ENCODE results near the gene P2RX2. TPM values are rescaled to one million over a fixed set of nuclear protein-coding genes. Genes with fewer than 3 reads are reported as not detected.

P2RX2 gene
- total RNA-seq, 1 experiment from 2014 or later = not detected

GRCh38 chr12:132581348-132582057, 37.1 kb upstream of the P2RX2 start:
- in situ Hi-C loops (cut with HindIII; ENCODE audit: low pct_unique_long_range_greater_than_20kb, low sequenced_read_pairs) = no loop called here
- no peak for DNase-seq (ENCODE audit: low read depth, low spot score)

GRCh38 chr12:132582058-132582420, 36.5 kb upstream of the P2RX2 start:
- in situ Hi-C loops (cut with HindIII; ENCODE audit: low pct_unique_long_range_greater_than_20kb, low sequenced_read_pairs) = no loop called here
- DNase-seq (ENCODE audit: low read depth, low spot score) = no peak

- in situ Hi-C loops (cut with HindIII; ENCODE audit: low pct_unique_long_range_greater_than_20kb, low sequenced_read_pairs) = no loop called here
- no peak for DNase-seq (ENCODE audit: low read depth, low spot score)
Measured at GRCh38 chr12:132582582-132583410, 35.8 kb upstream of the P2RX2 start.

GRCh38 chr12:132583411-132583710, 35.2 kb upstream of the P2RX2 start:
- no peak for DNase-seq (ENCODE audit: low read depth, low spot score)
- in situ Hi-C loops (cut with HindIII; ENCODE audit: low pct_unique_long_range_greater_than_20kb, low sequenced_read_pairs) = no loop called here

- DNase-seq (ENCODE audit: low read depth, low spot score) = no peak
- in situ Hi-C loops (cut with HindIII; ENCODE audit: low pct_unique_long_range_greater_than_20kb, low sequenced_read_pairs) = no loop called here
Measured at GRCh38 chr12:132583736-132584135, 34.8 kb upstream of the P2RX2 start.

- DNase-seq (ENCODE audit: low read depth, low spot score) = no peak
- in situ Hi-C loops (cut with HindIII; ENCODE audit: low pct_unique_long_range_greater_than_20kb, low sequenced_read_pairs) = no loop called here
Measured at GRCh38 chr12:132584429-132584828, 34.1 kb upstream of the P2RX2 start.

GRCh38 chr12:132585177-132585576, 33.4 kb upstream of the P2RX2 start:
- DNase-seq (ENCODE audit: low read depth, low spot score) = no peak
- in situ Hi-C loops (cut with HindIII; ENCODE audit: low pct_unique_long_range_greater_than_20kb, low sequenced_read_pairs) = no loop called here

GRCh38 chr12:132586929-132587328, 31.6 kb upstream of the P2RX2 start:
- in situ Hi-C loops (cut with HindIII; ENCODE audit: low pct_unique_long_range_greater_than_20kb, low sequenced_read_pairs) = no loop called here
- no peak for DNase-seq (ENCODE audit: low read depth, low spot score)

GRCh38 chr12:132587781-132588180, 30.8 kb upstream of the P2RX2 start:
- in situ Hi-C loops (cut with HindIII; ENCODE audit: low pct_unique_long_range_greater_than_20kb, low sequenced_read_pairs) = no loop called here
- DNase-seq (ENCODE audit: low read depth, low spot score) = no peak

GRCh38 chr12:132588319-132588718, 30.3 kb upstream of the P2RX2 start:
- DNase-seq (ENCODE audit: low read depth, low spot score) = no peak
- in situ Hi-C loops (cut with HindIII; ENCODE audit: low pct_unique_long_range_greater_than_20kb, low sequenced_read_pairs) = no loop called here

- in situ Hi-C loops (cut with HindIII; ENCODE audit: low pct_unique_long_range_greater_than_20kb, low sequenced_read_pairs) = no loop called here
Measured at GRCh38 chr12:132588821-132589669, 29.5 kb upstream of the P2RX2 start.

GRCh38 chr12:132591107-132591935, 27.3 kb upstream of the P2RX2 start:
- in situ Hi-C loops (cut with HindIII; ENCODE audit: low pct_unique_long_range_greater_than_20kb, low sequenced_read_pairs) = no loop called here
- no peak for DNase-seq (ENCODE audit: low read depth, low spot score)

More at GRCh38 chr12:132588821-132589669, 29.5 kb upstream of the P2RX2 start:
- no peak for DNase-seq (ENCODE audit: low read depth, low spot score)

- in situ Hi-C loops (cut with HindIII; ENCODE audit: low pct_unique_long_range_greater_than_20kb, low sequenced_read_pairs) = no loop called here
- no peak for DNase-seq (ENCODE audit: low read depth, low spot score)
Measured at GRCh38 chr12:132592282-132592970, 26.1 kb upstream of the P2RX2 start.

- no peak for DNase-seq (ENCODE audit: low read depth, low spot score)
- in situ Hi-C loops (cut with HindIII; ENCODE audit: low pct_unique_long_range_greater_than_20kb, low sequenced_read_pairs) = no loop called here
Measured at GRCh38 chr12:132593071-132593470, 25.5 kb upstream of the P2RX2 start.

GRCh38 chr12:132593521-132593920, 25.1 kb upstream of the P2RX2 start:
- in situ Hi-C loops (cut with HindIII; ENCODE audit: low pct_unique_long_range_greater_than_20kb, low sequenced_read_pairs) = no loop called here
- DNase-seq (ENCODE audit: low read depth, low spot score) = no peak

GRCh38 chr12:132593938-132594358, 24.6 kb upstream of the P2RX2 start:
- in situ Hi-C loops (cut with HindIII; ENCODE audit: low pct_unique_long_range_greater_than_20kb, low sequenced_read_pairs) = no loop called here
- peak; percentile 93 for DNase-seq (ENCODE audit: low read depth, low spot score)

- in situ Hi-C loops (cut with HindIII; ENCODE audit: low pct_unique_long_range_greater_than_20kb, low sequenced_read_pairs) = no loop called here
- no peak for DNase-seq (ENCODE audit: low read depth, low spot score)
Measured at GRCh38 chr12:132595183-132595582, 23.4 kb upstream of the P2RX2 start.
